HCT116 (cell line): ENCODE data around the gene FAM162A. TPM values are rescaled to one million over a fixed set of nuclear protein-coding genes. Genes with fewer than 3 reads are reported as not detected.

Source experiments
- ATAC-seq: fragments of 200-7000 bp; cut with Tn5 transposase; 2 replicates; pipeline ENCODE4 v1.9.1; 2020; ENCODE audit warnings: mild to moderate bottlenecking, moderate library complexity
- BruUV-seq: library from RNA; stranded (reverse); fragments of 400-500 nt; replicated peaks from 2 replicates; lab custom pipeline; 2021; lab: Mats Ljungman, UMichigan
- CTCF ChIA-PET: fragments of 300-600 bp; sonication (Branson Sonifier 250); formaldehyde crosslinking; loops from one replicate; lab custom pipeline; 2021; ENCODE audit warnings: antibody characterized with exemption; lab: Charles Lee
- POLR2A ChIA-PET: fragments of 300-600, 350-600 bp; sonication (Branson Sonifier 250); formaldehyde crosslinking; loops from one replicate; lab custom pipeline; 2021; ENCODE audit warnings: antibody characterized with exemption; lab: Charles Lee
- RAD21 ChIA-PET, 2 experiments: fragments of 300-600 bp; sonication (Branson Sonifier 250); formaldehyde crosslinking; loops; one replicate each; lab custom pipeline; 2023; ENCODE audit warnings: low total read pairs in 2 of 2; ENCODE audit not compliant: uncharacterized antibody in 2 of 2, unreplicated experiment in 2 of 2, low non-redundant PET in 1 of 2; lab: Charles Lee
- DNase-seq: peaks from one replicate; pipeline ENCODE4 v3.0.0-alpha.2; 2010; ENCODE audit warnings: low read depth, low spot score
- H2AFZ ChIP-seq: fragments of 200-600 bp; shearing (Covaris generic), sonication (generic); 2 replicates; pipeline ENCODE4 v1.6.1; 2017; ENCODE audit warnings: low read depth, mixed run types, mixed read lengths, antibody characterized with exemption, low read length; ENCODE audit not compliant: poor library complexity, severe bottlenecking
- H3K27ac ChIP-seq: 2 replicates; pipeline ENCODE4 v1.5.1; 2012; ENCODE audit warnings: low read depth, low read length
- H3K27me3 ChIP-seq: fragments of 200-600 bp; sonication (generic); 2 replicates; pipeline ENCODE4 v1.6.1; 2016; ENCODE audit warnings: mixed run types, low read length, mixed read lengths; ENCODE audit not compliant: insufficient read depth
- H3K36me3 ChIP-seq, 2 experiments: fragments of 200-500 bp in 1 of 2; fragments of 200-600 bp in 1 of 2; sonication (Bioruptor generic) in 1 of 2; sonication (generic) in 1 of 2; 2 replicates each; pipeline versions ENCODE4 v1.5.1 to v1.6.1; 2014 to 2016; ENCODE audit warnings: low read length in 2 of 2, inconsistent platforms in 1 of 2, mixed read lengths in 1 of 2, mixed run types in 1 of 2; ENCODE audit not compliant: insufficient read depth in 2 of 2, control insufficient read depth in 1 of 2
- H3K4me1 ChIP-seq, 2 experiments: fragments of 200-600 bp in 1 of 2; sonication (generic) in 1 of 2; 2 replicates each; pipeline versions ENCODE4 v1.5.1 to v1.6.1; 2012 to 2017; ENCODE audit warnings: low read length in 2 of 2, inconsistent platforms in 1 of 2, mild to moderate bottlenecking in 1 of 2, mixed read lengths in 1 of 2, mixed run types in 1 of 2, moderate library complexity in 1 of 2; ENCODE audit not compliant: insufficient read depth in 2 of 2, control insufficient read depth in 1 of 2
- H3K4me2 ChIP-seq: fragments of 200-600 bp; sonication (generic); 2 replicates; pipeline ENCODE4 v1.6.1; 2017; ENCODE audit warnings: mixed run types, low read length, mixed read lengths
- H3K4me3 ChIP-seq, 2 experiments: fragments of 200-600 bp in 1 of 2; sonication (generic) in 1 of 2; replicated peaks in 1 of 2; 2 replicates each; pipeline ENCODE4 v1.5.1; 2011 to 2016; ENCODE audit warnings: low read length in 2 of 2, control low read depth in 1 of 2, low read depth in 1 of 2, mild to moderate bottlenecking in 1 of 2, mixed read lengths in 1 of 2, mixed run types in 1 of 2
- H3K79me2 ChIP-seq: fragments of 200-600 bp; sonication (generic); 2 replicates; pipeline ENCODE4 v1.6.1; 2017; ENCODE audit warnings: mild to moderate bottlenecking, mixed run types, low read length, moderate library complexity, mixed read lengths; ENCODE audit not compliant: insufficient read depth
- H3K9ac ChIP-seq: fragments of 200-600 bp; sonication (generic); 2 replicates; pipeline ENCODE4 v1.6.1; 2016; ENCODE audit warnings: low read length, mixed read lengths
- H3K9me2 ChIP-seq: fragments of 200-600 bp; sonication (generic), shearing (Covaris generic); 2 replicates; pipeline ENCODE4 v1.6.1; 2017; ENCODE audit warnings: mixed run types, mild to moderate bottlenecking, moderate library complexity; ENCODE audit not compliant: insufficient read depth
- H3K9me3 ChIP-seq, 2 experiments: fragments of 200-500 bp in 1 of 2; fragments of 200-600 bp in 1 of 2; sonication (Bioruptor generic) in 1 of 2; sonication (generic) in 1 of 2; 2 replicates each; pipeline ENCODE4 v1.6.1; 2014 to 2017; ENCODE audit warnings: low read length in 2 of 2, mixed read lengths in 2 of 2, inconsistent platforms in 1 of 2, low read depth in 1 of 2, mild to moderate bottlenecking in 1 of 2, mixed run types in 1 of 2, moderate library complexity in 1 of 2; ENCODE audit not compliant: control insufficient read depth in 1 of 2, insufficient read depth in 1 of 2
- H4K20me1 ChIP-seq: fragments of 200-600 bp; sonication (generic), shearing (Covaris generic); 2 replicates; pipeline ENCODE4 v1.6.1; 2017; ENCODE audit warnings: mixed run types, mild to moderate bottlenecking, moderate library complexity; ENCODE audit not compliant: insufficient read depth
- ATF3 ChIP-seq: IDR thresholded peaks from 2 replicates; pipeline ENCODE4 v1.6.1; 2012
- CBX3 ChIP-seq: IDR thresholded peaks from 2 replicates; pipeline ENCODE4 v1.6.1; 2012; ENCODE audit warnings: low read depth
- CEBPB ChIP-seq: IDR thresholded peaks from 2 replicates; pipeline ENCODE4 v1.6.1; 2012; ENCODE audit warnings: low read depth
- CTCF ChIP-seq, 3 experiments: fragments of 200-600 bp in 1 of 3; sonication (generic) in 1 of 3; IDR thresholded peaks in 2 of 3; conservative IDR thresholded peaks in 1 of 3; 2 replicates each; pipeline ENCODE4 v1.5.1; 2012 to 2017; ENCODE audit warnings: low read depth in 2 of 3, low read length in 2 of 3, antibody characterized with exemption in 1 of 3, borderline replicate concordance in 1 of 3, control low read depth in 1 of 3, mild to moderate bottlenecking in 1 of 3, mixed read lengths in 1 of 3, mixed run types in 1 of 3, moderate library complexity in 1 of 3; ENCODE audit not compliant: insufficient read depth in 1 of 3
- EZH2 ChIP-seq: fragments of 200-600 bp; sonication (generic); IDR thresholded peaks from 2 replicates; pipeline ENCODE4 v1.6.1; 2017; ENCODE audit warnings: antibody characterized with exemption, mixed run types
- JUND ChIP-seq: IDR thresholded peaks from 2 replicates; pipeline ENCODE4 v1.6.1; 2012
- POLR2A ChIP-seq: IDR thresholded peaks from 2 replicates; pipeline ENCODE4 v1.7.0; 2011; ENCODE audit warnings: borderline replicate concordance; ENCODE audit not compliant: insufficient read depth, insufficient read length; ENCODE audit errors: extremely low read depth
- POLR2AphosphoS5 ChIP-seq: IDR thresholded peaks from 2 replicates; pipeline ENCODE4 v1.6.1; 2011; ENCODE audit warnings: mild to moderate bottlenecking, low read depth, low read length, moderate library complexity
- RAD21 ChIP-seq: IDR thresholded peaks from 2 replicates; pipeline ENCODE4 v1.6.1; 2012; ENCODE audit warnings: low read depth, mild to moderate bottlenecking
- SIN3A ChIP-seq: IDR thresholded peaks from 2 replicates; pipeline ENCODE4 v1.6.1; 2012; ENCODE audit warnings: low read depth
- SP1 ChIP-seq: IDR thresholded peaks from 2 replicates; pipeline ENCODE4 v1.6.1; 2012; ENCODE audit warnings: low read depth
- SRF ChIP-seq: IDR thresholded peaks from 2 replicates; pipeline ENCODE4 v1.6.1; 2012; ENCODE audit warnings: low read depth
- YY1 ChIP-seq: IDR thresholded peaks from 2 replicates; pipeline ENCODE4 v1.6.1; 2011; ENCODE audit warnings: low read length, low read depth, moderate library complexity, mild to moderate bottlenecking; ENCODE audit not compliant: insufficient replicate concordance; ENCODE audit errors: extremely low read depth
- ZFX ChIP-seq: fragments of 450-650 bp; IDR thresholded peaks from 2 replicates; pipeline ENCODE4 v1.6.1; 2017
- ZNF274 ChIP-seq: fragments of 200-500 bp; sonication (Bioruptor generic); IDR thresholded peaks from 2 replicates; pipeline ENCODE4 v1.6.1; 2014; ENCODE audit warnings: mild to moderate bottlenecking, low read depth, low read length, inconsistent platforms
- intact Hi-C: fragments of 100-400 bp; cut with micrococcal nuclease; formaldehyde crosslinking; loops from 2 replicates; pipeline ENCODE4 v1.10.0; 2022
- total RNA-seq: library from RNA; stranded (reverse); gene quantifications from one replicate; pipeline ENCODE4 v1.2.1, GENCODE V29; 2021; ENCODE audit not compliant: unreplicated experiment
- TF ChIP-seq, protein P1 (sequence below): IDR thresholded peaks from 2 replicates; pipeline ENCODE4 v1.6.1; 2012

Gene FAM162A
- total RNA-seq, 1 experiment from 2014 or later, result 74.1 TPM

DNA sequence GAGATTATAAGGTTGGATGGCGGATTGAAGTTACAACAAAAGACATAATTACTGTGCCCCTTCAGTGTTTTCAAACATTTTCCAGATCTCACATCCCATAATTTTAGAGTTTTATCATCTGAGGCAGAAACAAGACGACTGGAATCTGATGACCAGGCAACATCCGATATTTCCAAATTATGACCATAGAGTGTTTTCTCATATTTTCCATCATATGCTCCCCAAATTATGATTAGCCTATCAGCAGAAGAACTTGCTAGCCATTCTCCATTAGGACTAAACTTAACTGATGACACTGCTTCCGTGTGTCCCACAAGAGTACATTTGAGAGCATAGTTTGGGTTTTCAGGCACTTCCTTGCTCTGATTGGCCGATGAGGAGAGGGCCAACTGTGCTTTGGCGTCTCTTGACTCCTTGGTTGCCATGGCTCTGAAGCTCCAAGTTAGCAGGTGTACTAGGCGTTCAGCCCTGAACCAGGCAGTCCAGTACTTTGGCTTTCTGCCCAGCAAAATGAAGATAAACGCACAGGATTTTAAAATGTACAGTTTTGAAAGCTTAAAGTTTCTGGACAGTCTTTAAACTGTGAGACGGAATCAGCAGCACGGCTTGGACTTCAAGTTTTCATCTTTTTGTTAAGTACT, 31.2 kb downstream of the FAM162A start:
- peaks cover 6 to 15% of the 10 kb centered on the region in 2 experiments; a peak in 3 of 4 replicates for H3K4me1 ChIP-seq
- H3K9me3 ChIP-seq, result no peaks in the 10 kb centered on the region
- H2AFZ ChIP-seq, result no peak overlapping the region
- H3K4me3 ChIP-seq, result peak overlapping the region; percentile 82 to 84
- H3K9ac ChIP-seq, result peak overlapping the region; percentile 72
- H3K36me3 ChIP-seq, result peaks cover 0 to 14% of the 10 kb centered on the region in 2 experiments; a peak in 2 of 4 replicates
- intact Hi-C loops, result no loop called here
- no peaks in the 10 kb centered on the region for H3K9me2 ChIP-seq
- POLR2A ChIA-PET, result interaction anchor here (2.3 kb wide), 1 partner anchor 32 kb away, joined by 12 read pairs; the partner anchor contains the start of genes FAM162A and MIX23
- DNase-seq, result peak; percentile 52
- no peaks in the 10 kb centered on the region for H3K27me3 ChIP-seq
- RAD21 ChIA-PET, result no interaction called here
- peak; percentile 74 for TF ChIP-seq SIN3A
- TF ChIP-seq RAD21, result no peak
- peak overlapping the region; percentile 77 for H3K4me2 ChIP-seq
- BruUV-seq, result TSS peak; percentile 72
- ATAC-seq, result peak; percentile 65
- H4K20me1 ChIP-seq, result no peaks in the 10 kb centered on the region
- H3K27ac ChIP-seq, result peak overlapping the region; percentile 74
- H3K79me2 ChIP-seq, result peaks cover 28% of the 10 kb centered on the region
- CTCF ChIA-PET, result interaction anchor here (0.6 to 2.4 kb wide), 3 partner anchors 23 to 263 kb away, joined by 3 to 8 read pairs (median 5); partner anchors contain the start of gene FAM162A

DNA sequence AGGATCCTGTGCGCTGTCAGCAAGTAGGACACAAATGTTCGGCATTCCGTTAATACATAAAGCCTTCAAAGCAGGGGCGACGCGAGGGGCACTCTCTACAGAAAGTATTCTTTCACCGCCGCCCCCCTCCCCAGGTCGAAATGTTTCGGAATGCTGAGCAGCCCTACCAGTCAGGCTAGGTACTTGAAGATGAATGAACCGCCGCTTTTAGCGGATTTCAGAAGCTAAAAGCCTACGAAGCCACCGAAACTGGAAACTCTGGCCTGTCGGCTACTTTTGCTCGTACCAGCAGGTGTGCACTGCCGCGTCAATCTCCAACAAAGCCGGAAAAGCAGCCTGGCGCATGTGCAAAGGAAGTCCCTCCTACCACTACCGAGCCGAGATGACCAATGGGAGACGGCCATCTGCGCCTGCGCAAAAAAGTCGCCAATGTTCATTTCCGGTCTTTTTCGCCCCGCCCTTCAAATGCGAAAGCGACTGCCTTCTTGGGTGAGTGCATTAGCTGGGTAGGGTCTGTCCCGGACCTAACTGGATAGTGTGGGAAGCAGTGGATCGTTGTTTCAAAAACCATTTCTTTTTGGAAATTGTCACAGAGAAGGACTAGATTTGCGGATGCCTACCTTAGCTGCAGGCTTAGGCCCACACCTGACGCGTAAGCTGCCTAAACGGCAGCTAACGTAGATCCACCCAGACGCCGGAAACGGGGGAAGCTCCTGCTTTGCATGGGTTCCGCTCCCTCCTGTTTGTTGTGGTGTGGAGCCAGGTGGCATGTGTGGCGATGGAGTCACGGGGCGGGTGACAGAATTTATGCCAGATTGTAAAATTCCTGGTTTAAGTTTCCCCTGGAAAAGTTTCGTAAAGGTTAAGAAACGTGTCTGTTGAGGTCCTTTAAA, 32.0 kb downstream of the FAM162A start, which contains the start of gene WDR5B:
WDR5B (minus strand) TSS at position 301 of the 893 bp plus-strand sequence. CDS start 534 bp downstream, outside the sequence.
- peaks cover 6 to 15% of the 10 kb centered on the region in 2 experiments; a peak in 3 of 4 replicates for H3K4me1 ChIP-seq
- H3K9ac ChIP-seq, result peak within 1 kb of the TSS; percentile 72
- ATAC-seq (peak; percentile 92), DNase-seq (peak; percentile 94)
- H3K4me3 ChIP-seq, result peak within 1 kb of the TSS; percentile 82 to 84
- H3K27me3 ChIP-seq, result no peaks in the 10 kb centered on the region
- peaks cover 28% of the 10 kb centered on the region for H3K79me2 ChIP-seq
- no peaks in the 10 kb centered on the region for H3K9me2 ChIP-seq
- POLR2A ChIA-PET, result interaction anchor here (0.9 to 2.3 kb wide), 3 partner anchors 11 to 68 kb away, joined by 4 to 12 read pairs (median 4); partner anchors contain the start of genes FAM162A and MIX23
- no peaks in the 10 kb centered on the region for H3K9me3 ChIP-seq
- TSS peak; percentile 79 for BruUV-seq
- no peak within 1 kb of the TSS for H2AFZ ChIP-seq
- peaks cover 0 to 7% of the 10 kb centered on the region in 2 experiments; a peak in 2 of 4 replicates for H3K36me3 ChIP-seq
- intact Hi-C loops, result no loop called here
- CTCF ChIA-PET, result interaction anchor here (0.6 to 2.4 kb wide), 5 partner anchors 23 to 339 kb away, joined by 3 to 8 read pairs (median 3); partner anchors contain the start of gene FAM162A
- H4K20me1 ChIP-seq, result no peaks in the 10 kb centered on the region
- H3K27ac ChIP-seq, result peak within 1 kb of the TSS; percentile 74
- RAD21 ChIA-PET, result no interaction called here
- H3K4me2 ChIP-seq, result peak within 1 kb of the TSS; percentile 77
- TF ChIP-seq ZFX (peak; percentile 82), EZH2 (no peak), SRF (no peak), ZNF274 (no peak), POLR2AphosphoS5 (peak; percentile 99), CBX3 (no peak), ATF3 (no peak), SP1 (peak; percentile 80), POLR2A (peak; percentile 97), CTCF (IDR thresholded peaks at IDR 0.05 in 2 of 3, conservative IDR thresholded peaks at IDR 0.05 in 1 of 3; ENCODE audit: borderline replicate concordance in 1 of 3, insufficient read depth in 1 of 3, low read depth in 2 of 3, low read length in 2 of 3) (peak in 2 of 3 experiments; percentile 11 to 17; a peak in 1 of 6 replicates), YY1 (no peak), CEBPB (no peak), JUND (no peak)
- TF ChIP-seq, protein P1, sequence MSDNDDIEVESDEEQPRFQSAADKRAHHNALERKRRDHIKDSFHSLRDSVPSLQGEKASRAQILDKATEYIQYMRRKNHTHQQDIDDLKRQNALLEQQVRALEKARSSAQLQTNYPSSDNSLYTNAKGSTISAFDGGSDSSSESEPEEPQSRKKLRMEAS, result peak; percentile 81
